D721Med (cell line): ENCODE data around the gene NLGN1.

ENCODE experiments used
- DNase-seq: peaks from one replicate; pipeline ENCODE4 v3.0.0; 2011; ENCODE audit warnings: low spot score; ENCODE audit not compliant: insufficient read length
- FAIRE-seq: peaks from 2 replicates; lab custom pipeline; 2011; peaks lifted over from hg19 to GRCh38; lab: Jason Lieb, UNC
- CTCF ChIP-seq: IDR thresholded peaks from 2 replicates; pipeline ENCODE4 v1.5.1; 2012; ENCODE audit warnings: mild to moderate bottlenecking, control low read depth; ENCODE audit not compliant: insufficient read depth; ENCODE audit errors: missing control alignments

Gene NLGN1

GRCh38 chr3:173599673-173600072 lies 202.1 kb downstream of the NLGN1 start:
- no peak for FAIRE-seq
- no peak for DNase-seq
- no peak for TF ChIP-seq CTCF

- no peak for DNase-seq
- no peak for FAIRE-seq
- no peak for TF ChIP-seq CTCF
These were observed 217.0 kb downstream of the NLGN1 start for GRCh38 chr3:173614522-173614921.

- no peak for DNase-seq
- no peak for FAIRE-seq
- TF ChIP-seq CTCF, result no peak
These were observed 218.1 kb downstream of the NLGN1 start for GRCh38 chr3:173615661-173616060.

- TF ChIP-seq CTCF, result no peak
- DNase-seq, result no peak
- no peak for FAIRE-seq
These were observed 219.9 kb downstream of the NLGN1 start for GRCh38 chr3:173617490-173617889.

- FAIRE-seq (no peak), DNase-seq (no peak)
- no peak for TF ChIP-seq CTCF
These were observed 220.6 kb downstream of the NLGN1 start for GRCh38 chr3:173618148-173618547.

GRCh38 chr3:173618703-173619102 lies 221.2 kb downstream of the NLGN1 start:
- no peak for FAIRE-seq
- no peak for TF ChIP-seq CTCF
- DNase-seq, result no peak

GRCh38 chr3:173622166-173622565 lies 224.6 kb downstream of the NLGN1 start:
- DNase-seq, result no peak
- no peak for FAIRE-seq
- no peak for TF ChIP-seq CTCF
